ENCODE results near the gene SNX7.

DNA sequence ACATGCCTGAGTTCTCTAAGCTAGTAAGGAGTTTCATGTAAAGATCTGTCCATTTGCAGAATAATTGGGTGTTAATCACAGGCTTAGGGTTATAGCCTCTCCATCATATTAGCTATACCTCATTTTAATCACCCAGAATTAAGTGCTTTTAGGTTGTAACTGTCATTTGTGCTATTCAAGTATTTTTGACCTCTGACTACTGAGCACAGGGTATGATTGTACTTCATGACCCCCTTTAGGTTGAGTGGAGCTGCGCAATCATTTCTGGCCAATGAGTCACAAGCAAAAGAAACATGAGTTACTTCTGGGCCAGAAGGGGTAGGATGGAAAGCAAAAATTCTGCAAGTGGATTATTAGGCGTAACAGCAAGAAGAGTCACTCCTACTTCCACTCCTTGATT is 8.4 kb upstream of the SNX7 start:
- TF ChIP-seq, protein P1, sequence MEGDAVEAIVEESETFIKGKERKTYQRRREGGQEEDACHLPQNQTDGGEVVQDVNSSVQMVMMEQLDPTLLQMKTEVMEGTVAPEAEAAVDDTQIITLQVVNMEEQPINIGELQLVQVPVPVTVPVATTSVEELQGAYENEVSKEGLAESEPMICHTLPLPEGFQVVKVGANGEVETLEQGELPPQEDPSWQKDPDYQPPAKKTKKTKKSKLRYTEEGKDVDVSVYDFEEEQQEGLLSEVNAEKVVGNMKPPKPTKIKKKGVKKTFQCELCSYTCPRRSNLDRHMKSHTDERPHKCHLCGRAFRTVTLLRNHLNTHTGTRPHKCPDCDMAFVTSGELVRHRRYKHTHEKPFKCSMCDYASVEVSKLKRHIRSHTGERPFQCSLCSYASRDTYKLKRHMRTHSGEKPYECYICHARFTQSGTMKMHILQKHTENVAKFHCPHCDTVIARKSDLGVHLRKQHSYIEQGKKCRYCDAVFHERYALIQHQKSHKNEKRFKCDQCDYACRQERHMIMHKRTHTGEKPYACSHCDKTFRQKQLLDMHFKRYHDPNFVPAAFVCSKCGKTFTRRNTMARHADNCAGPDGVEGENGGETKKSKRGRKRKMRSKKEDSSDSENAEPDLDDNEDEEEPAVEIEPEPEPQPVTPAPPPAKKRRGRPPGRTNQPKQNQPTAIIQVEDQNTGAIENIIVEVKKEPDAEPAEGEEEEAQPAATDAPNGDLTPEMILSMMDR (IDR thresholded peaks at IDR 0.05), result no peak
- no peak for TF ChIP-seq POLR2A (IDR thresholded peaks at IDR 0.05)

Measured in body of pancreas (tissue), 4 donors.